Choroid plexus epithelial cell (primary cell): Measurements from ENCODE around the gene GNA12.

Experiments used
- DNase-seq: peaks from one replicate; pipeline ENCODE4 v3.0.0-alpha.2; 2010; ENCODE audit warnings: low read depth
- H3K4me3 ChIP-seq: 2 replicates; pipeline ENCODE4 v1.5.1; 2011; ENCODE audit warnings: low read depth, mild to moderate bottlenecking, control low read depth, low read length, moderate library complexity
- TF ChIP-seq, protein P1 (sequence below): conservative IDR thresholded peaks from 2 replicates; pipeline ENCODE4 v1.5.1; 2011; ENCODE audit warnings: low read depth, mild to moderate bottlenecking, control low read depth, inconsistent platforms, low read length, moderate library complexity

Gene GNA12

GRCh38 chr7:2814186-2814945 is 29.7 kb downstream of the GNA12 start:
- TF ChIP-seq, protein P1, sequence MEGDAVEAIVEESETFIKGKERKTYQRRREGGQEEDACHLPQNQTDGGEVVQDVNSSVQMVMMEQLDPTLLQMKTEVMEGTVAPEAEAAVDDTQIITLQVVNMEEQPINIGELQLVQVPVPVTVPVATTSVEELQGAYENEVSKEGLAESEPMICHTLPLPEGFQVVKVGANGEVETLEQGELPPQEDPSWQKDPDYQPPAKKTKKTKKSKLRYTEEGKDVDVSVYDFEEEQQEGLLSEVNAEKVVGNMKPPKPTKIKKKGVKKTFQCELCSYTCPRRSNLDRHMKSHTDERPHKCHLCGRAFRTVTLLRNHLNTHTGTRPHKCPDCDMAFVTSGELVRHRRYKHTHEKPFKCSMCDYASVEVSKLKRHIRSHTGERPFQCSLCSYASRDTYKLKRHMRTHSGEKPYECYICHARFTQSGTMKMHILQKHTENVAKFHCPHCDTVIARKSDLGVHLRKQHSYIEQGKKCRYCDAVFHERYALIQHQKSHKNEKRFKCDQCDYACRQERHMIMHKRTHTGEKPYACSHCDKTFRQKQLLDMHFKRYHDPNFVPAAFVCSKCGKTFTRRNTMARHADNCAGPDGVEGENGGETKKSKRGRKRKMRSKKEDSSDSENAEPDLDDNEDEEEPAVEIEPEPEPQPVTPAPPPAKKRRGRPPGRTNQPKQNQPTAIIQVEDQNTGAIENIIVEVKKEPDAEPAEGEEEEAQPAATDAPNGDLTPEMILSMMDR = no peak
- H3K4me3 ChIP-seq = no peak overlapping the region
- no peak for DNase-seq

- DNase-seq = no peak
- no peak overlapping the region for H3K4me3 ChIP-seq
- TF ChIP-seq, protein P1 = no peak
These were observed 30.5 kb downstream of the GNA12 start for GRCh38 chr7:2813350-2814185.

GRCh38 chr7:2812831-2813230 is 31.3 kb downstream of the GNA12 start:
- TF ChIP-seq, protein P1 = no peak
- H3K4me3 ChIP-seq = no peak overlapping the region
- DNase-seq = peak; percentile 69

DNA sequence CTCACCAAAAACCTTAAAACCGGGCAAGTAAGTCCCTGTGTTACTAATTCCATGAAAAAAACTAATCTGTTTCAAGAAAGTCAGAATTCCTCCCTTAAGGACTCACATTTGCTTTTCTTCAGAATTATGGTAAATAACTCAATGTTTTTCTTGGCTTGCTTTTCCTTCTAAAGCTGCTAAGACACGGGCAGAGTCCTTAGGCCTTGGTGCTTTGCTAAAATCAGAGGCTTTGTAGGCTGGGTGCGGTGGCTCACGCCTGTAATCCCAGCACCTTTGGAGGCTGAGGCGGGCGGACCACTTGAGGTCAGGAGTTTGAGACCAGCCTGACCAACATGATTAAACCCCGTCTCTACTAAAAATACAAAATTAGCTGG is 32.0 kb downstream of the GNA12 start:
- peak overlapping the region; percentile 33 for H3K4me3 ChIP-seq
- TF ChIP-seq, protein P1 = no peak
- peak; percentile 68 for DNase-seq

DNA sequence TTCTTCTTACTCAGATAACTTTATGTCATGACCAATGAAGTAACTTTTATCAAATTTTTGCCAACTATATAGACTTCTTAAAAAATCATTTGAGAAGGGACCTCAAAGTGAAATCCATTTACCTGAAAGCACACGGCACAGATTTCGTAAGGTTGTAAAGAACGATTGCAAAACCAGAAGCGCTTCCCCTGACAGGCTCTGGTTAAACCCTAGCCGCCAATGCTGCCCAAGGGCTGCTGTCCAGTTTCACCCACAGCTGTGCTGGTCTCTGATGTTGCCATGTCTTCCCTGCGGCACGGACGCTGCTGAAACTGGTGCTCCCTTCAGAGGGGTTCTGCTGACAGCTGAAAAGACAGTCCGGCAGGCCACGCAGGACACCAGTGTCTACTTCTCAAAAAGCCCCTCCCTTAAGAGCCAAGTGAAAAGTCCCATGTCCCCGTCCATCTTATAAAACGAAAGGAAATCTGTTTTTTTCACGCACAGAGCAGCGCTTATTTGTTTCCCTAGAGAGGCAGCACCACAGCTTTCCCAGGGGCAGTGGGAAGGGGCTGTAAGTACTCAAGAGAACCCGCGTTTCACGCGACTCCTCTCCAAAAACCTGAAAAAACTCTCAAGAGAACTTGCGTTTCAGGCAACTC is 32.5 kb downstream of the GNA12 start:
- H3K4me3 ChIP-seq = peak overlapping the region; percentile 33
- TF ChIP-seq, protein P1 = no peak
- peak; percentile 75 for DNase-seq

DNA sequence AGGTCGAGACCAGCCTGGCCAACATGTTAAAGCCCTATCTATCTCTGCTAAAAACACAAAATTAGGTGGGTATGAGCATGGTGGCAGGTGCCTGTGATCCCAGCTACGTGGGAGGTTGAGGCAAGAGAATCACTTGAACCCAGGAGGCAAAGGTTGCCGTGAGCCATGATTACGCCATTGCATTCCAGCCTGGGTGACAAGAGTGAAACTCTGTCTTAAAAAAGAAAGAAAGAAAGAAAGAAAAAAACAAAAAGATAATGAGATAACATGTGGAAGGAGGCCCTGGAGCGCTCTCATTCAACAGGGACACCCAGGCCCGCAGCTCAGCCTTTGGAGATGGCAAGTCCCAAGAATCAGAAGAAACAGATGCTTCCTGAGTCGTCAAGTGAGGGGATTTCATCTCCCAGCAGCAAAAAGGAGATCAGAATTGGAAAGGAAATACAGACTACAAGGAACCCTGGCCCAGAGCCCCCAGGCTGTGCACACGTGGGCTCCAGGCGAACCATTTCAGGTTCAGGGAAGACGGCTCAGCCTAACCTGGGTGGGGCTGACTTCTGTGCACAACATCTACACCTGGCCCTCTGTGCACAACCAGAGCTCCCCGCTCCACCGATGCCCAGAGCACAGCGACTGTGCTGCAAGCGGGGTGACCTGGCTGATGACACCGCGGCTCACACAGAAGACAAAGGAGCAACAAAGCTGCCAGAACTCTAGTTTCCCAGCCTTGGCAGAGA is 33.3 kb downstream of the GNA12 start:
- TF ChIP-seq, protein P1 = no peak
- DNase-seq = no peak
- H3K4me3 ChIP-seq = no peak overlapping the region
